IPS-18c (cell line): ENCODE results near the gene P3H1.
"Not testable (repeated sequence)": the region's sequence is repeated elsewhere in the genome, so short reads cannot be mapped to it uniquely, and the experiment has no call there.

Experiments used
- H3K4me3 ChIP-seq: 2 replicates; pipeline ENCODE4 v1.7.0; 2013; ENCODE audit warnings: low read depth, mild to moderate bottlenecking, low read length, moderate library complexity; ENCODE audit not compliant: insufficient read depth
- H3K9me3 ChIP-seq: one replicate; pipeline ENCODE4 v1.6.1; 2013; ENCODE audit warnings: mild to moderate bottlenecking, low read length, moderate library complexity; ENCODE audit not compliant: control insufficient read depth, insufficient read depth

The P3H1 gene

GRCh38 chr1:42751511-42752070 is 15.2 kb downstream of the P3H1 start:
- not testable (repeated sequence) for H3K4me3 ChIP-seq, H3K9me3 ChIP-seq

- H3K9me3 ChIP-seq: no peaks in the 10 kb centered on the region
- no peak overlapping the region for H3K4me3 ChIP-seq
Observed at GRCh38 chr1:42750041-42750440, 16.8 kb downstream of the P3H1 start.

DNA sequence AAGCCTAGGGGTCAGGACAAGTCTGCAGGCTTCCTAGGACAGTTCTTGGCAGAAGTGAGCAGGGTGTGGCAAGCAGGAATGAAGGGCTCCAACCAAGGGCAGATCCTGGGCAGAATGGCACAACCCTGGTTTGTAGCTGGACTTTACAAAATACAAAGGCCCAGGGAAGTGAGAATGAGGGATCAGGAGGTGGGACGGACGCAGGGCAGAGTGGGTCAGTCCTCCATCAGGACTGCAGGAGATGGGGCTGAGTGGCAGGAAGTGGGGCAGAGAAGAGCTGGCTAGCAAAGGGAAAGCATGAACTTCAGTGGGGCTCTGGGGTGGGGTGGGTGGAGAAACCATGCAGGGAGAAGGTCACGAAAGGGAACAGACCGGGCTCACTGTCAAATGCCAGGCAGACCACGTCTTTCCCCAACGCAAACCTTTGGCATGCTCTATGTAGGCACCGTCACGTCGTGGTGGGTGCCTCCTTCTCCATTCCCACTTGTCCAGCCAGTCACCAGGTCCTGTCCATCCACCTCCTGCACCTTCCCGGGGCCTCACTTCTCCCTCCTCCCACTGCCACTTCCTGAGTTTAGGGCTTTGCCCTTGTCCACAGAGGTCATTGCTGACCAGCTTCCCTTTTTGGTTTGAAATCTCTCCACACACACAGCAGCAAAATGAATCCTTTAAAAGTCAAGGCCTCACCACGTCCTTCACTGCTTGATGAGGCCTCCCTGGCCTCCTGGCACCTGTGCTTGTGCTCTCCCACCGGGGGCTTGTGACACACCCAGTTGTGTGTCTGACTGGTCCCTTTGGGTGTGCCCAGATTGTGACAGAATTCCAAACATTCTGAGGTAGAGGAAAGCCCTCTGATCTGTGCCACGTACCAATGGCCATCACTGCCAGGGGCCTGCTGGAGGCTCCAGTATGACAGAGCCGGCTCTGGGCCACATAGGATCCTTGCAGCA is 18.1 kb downstream of the P3H1 start:
- Histone ChIP-seq H3K9me3 (no peaks in the 10 kb centered on the region), H3K4me3 (no peak overlapping the region)

GRCh38 chr1:42748021-42748420 is 18.8 kb downstream of the P3H1 start:
- H3K9me3 ChIP-seq: no peaks in the 10 kb centered on the region
- H3K4me3 ChIP-seq: no peak overlapping the region

GRCh38 chr1:42747125-42747524 is 19.7 kb downstream of the P3H1 start:
- H3K9me3 ChIP-seq: no peaks in the 10 kb centered on the region
- H3K4me3 ChIP-seq: no peak overlapping the region

GRCh38 chr1:42746436-42747105 is 20.3 kb downstream of the P3H1 start:
- no peak overlapping the region for H3K4me3 ChIP-seq
- H3K9me3 ChIP-seq: no peaks in the 10 kb centered on the region

GRCh38 chr1:42745851-42746250 is 21.0 kb downstream of the P3H1 start:
- no peak overlapping the region for H3K4me3 ChIP-seq
- no peaks in the 10 kb centered on the region for H3K9me3 ChIP-seq

DNA sequence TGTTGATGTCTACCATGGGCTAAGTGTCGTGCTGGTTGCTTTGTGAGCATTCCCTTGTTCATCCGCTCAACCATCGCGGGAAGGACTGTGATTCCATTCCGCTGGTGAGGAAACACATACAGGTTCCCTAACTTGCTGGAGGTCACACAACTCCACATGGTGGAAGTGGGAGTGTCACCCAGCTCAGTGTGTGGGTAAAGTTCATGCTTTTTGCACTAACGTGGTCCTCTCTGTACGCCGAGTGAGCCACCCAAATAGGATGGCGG is 22.7 kb downstream of the P3H1 start:
- H3K9me3 ChIP-seq: no peaks in the 10 kb centered on the region

DNA sequence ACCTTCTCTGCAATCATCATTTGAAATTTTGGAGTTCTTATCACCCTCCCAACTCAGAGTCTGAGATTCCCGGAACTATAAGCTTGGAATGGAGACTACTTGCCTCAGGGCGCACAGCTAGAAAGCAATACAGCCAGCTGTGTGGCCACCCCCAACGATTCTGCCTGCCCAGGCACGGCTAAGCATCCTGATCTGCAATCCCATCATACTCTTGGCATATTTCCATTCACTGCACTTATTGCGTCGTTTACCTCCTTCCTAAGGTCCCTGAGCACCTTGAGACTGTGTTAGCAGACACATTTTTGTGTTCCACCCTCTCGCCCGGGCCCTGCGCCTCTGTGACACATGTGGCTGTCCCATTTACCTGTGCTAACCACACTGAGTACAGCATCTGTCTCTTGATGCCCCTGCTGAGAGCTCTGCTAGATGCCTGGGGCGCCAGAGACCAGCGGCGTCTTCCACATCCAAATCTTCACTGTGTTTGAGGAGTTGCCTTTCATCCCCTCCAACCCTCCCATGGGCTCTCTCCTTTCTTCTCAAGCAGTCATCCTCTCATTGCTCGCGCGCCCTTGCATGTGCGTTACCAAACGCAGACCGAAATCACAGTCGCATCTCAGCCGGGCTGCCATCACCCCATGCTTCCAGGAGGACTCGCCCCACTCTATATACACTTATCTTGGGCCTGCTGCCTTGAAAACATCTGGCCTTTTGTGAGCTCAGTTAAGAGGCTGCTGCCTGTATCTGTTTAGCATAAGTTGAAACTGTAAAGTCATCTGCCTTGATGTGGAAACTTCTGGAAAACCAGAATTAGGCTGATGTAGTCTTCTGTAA is 23.3 kb downstream of the P3H1 start:
- Histone ChIP-seq H3K9me3 (no peaks in the 10 kb centered on the region), H3K4me3 (no peak overlapping the region)

More for the DNA sequence above, 22.7 kb downstream of the P3H1 start:
- H3K4me3 ChIP-seq: no peak overlapping the region

DNA sequence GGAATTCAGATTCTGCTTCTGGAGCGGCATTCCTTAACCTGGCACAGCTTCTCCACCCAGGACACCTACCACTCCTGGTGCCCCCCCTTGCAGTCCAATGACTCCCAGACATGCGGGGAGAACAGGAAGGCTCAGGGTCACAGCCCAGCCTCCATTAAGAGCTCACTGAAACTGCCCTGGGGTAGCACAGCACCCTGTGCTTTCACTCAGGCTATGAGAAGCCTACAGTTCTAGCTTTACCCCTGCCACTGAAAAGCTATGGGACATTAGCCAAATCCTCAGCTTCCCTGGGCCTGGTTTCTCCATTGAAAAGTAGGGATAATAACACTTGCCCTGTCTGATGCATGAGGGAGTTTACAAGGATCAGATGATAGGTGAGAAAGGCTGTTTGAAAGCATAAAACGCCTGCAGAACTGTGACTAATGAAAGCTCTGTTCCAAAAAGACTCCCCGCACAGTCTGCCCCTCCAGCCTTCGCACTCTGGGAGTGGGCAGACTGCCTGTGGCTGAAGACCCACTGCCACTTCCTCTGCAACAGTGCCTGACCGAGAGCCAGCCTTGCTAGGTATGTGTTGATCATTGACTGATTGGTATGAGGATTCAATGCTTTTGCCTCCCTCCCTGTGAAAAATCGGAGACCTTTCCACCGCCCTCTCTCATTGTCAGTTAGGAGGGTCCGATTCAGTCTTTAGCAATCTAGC is 24.1 kb downstream of the P3H1 start:
- H3K4me3 ChIP-seq: no peak overlapping the region
- no peaks in the 10 kb centered on the region for H3K9me3 ChIP-seq

GRCh38 chr1:42742141-42742540 is 24.7 kb downstream of the P3H1 start:
- H3K4me3 ChIP-seq: no peak overlapping the region
- H3K9me3 ChIP-seq: no peaks in the 10 kb centered on the region

DNA sequence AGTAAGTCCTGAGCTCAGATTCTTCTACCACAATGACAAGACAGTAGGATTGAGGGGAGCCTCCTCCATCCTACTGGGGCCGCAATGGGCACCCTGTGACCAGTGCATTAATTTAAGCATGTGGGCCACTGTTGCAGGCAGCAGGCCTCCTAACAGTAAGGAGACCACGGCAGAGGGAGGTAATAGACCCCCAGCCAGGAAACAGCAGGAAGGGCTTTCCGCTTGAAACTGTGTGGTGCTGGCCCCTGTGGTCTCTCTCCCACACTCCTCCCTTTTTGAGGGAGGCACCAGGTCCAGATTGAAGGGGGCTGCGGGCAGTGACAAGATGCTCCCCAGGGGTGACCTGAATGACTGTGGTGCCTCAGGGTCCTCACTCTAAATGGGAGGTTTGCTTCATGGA is 25.1 kb downstream of the P3H1 start:
- H3K4me3 ChIP-seq: no peak overlapping the region
- H3K9me3 ChIP-seq: no peaks in the 10 kb centered on the region

DNA sequence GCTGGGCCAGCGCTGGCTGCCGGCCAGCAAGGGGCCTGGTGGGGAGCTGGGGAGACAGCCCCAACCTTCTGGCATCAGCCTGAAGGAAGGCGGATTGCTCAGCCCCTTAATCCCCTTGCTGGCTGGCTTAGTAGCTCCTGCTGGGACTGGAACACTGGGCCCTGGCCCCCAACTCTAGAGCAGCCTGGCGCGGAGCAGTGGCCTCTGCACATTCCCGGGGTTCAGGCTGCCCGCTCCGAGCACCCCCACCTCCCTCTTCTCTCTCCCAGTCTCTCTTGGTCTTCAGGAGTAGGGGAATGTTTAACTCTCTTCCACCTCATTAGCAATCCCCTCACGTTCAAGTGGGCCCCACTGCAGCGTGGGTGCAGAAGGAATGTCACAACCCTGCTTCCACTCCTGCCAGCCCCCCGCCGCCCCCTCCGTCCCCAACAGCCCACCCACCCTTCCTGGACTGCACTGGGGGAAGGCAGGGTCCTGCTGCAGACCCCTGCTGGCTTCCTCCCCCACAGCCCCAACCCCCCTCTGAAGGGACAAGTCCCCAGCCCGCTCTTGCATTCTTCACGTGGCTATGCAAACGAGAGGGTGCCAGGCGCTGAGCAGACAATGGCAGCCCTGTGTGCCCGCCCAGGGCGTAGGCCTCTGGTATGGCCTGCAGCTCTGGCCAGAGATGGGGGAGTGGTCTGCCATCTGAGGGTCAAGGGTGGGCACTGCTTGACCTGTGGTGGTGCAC is 25.8 kb downstream of the P3H1 start:
- no peaks in the 10 kb centered on the region for H3K9me3 ChIP-seq
- H3K4me3 ChIP-seq: no peak overlapping the region

DNA sequence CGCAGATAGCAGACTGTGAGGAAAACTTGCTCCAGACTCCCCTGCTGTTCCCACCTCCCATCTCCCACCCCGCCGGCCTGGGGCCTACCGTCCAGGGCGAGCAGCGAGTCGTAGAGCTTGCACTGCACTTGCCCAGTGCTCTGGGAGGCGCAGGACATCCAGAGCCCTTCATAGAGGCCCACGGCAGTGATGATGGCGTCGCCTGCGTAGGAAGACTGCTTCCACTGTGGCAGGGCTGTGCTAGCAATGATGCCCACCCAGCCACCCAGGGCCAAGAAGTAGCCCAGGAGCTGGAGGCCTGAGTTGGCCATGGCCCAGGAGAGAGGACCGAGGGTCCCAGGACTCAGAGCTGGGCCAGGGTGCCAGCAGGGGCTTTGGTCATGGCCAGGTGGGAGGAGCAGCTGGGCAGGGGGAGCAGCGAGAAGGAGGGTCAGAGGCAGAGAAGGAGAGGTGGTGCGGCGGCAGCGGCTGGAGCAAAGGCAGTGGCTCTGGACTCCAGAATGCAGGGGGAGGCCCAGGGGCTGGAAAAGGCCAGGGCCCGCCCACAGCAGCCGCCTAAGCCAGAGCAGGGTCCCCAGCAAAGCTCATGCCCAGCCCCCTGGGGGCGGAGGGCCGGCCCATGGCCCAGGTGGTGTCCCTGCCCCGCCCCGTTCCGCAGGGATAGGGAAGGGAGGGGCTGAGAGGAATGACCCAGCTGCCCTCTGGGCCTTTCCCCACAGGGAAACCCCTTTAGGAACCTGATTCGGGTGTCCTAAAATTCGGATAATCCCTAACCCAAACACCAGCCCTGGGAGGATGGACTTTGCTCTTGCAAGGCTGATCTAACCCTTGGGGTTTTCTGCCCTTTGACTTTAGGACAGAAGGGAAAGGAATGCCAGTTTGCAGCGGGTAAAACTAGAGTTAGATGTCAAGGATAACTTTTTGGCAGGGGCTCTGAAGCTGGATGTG is 26.8 kb downstream of the P3H1 start, which contains the start of gene CLDN19:
Gene CLDN19, minus strand, starts transcription at position 484 of the 948 bp plus-strand sequence. Its CDS starts 173 bp downstream, at position 311.
- Histone ChIP-seq H3K9me3 (no peaks in the 10 kb centered on the region), H3K4me3 (peak within 1 kb of the TSS; percentile 40)

GRCh38 chr1:42738678-42739226 is 28.1 kb downstream of the P3H1 start:
- H3K9me3 ChIP-seq: no peaks in the 10 kb centered on the region
- H3K4me3 ChIP-seq: no peak overlapping the region
